HepG2 (cell line): Measurements from ENCODE around the gene PSMG1. TPM values are rescaled to one million over a fixed set of nuclear protein-coding genes. Genes with fewer than 3 reads are reported as not detected.

Experiments used
- ATAC-seq: fragments of 200-7000 bp; cut with Tn5 transposase; 3 replicates; pipeline ENCODE4 v1.9.1; 2020; ENCODE audit warnings: mild to moderate bottlenecking, moderate library complexity
- BruUV-seq: library from RNA; stranded (reverse); fragments of 400-500 nt; replicated peaks from 2 replicates; lab custom pipeline; 2021; lab: Mats Ljungman, UMichigan
- CTCF ChIA-PET: fragments of 300-600 bp; formaldehyde crosslinking; extraction: SDS; loops from one replicate; lab custom pipeline; 2021; ENCODE audit warnings: low total read pairs, inconsistent platforms, low intra/inter-chr PET ratio; lab: Yijun Ruan, JAX
- POLR2A ChIA-PET: fragments of 350-600 bp; sonication (Branson Sonifier 250); formaldehyde crosslinking; loops from one replicate; lab custom pipeline; 2020; ENCODE audit warnings: antibody characterized with exemption, inconsistent platforms; lab: Yijun Ruan, JAX
- DNase-seq: peaks from one replicate; pipeline ENCODE4 v3.0.0-alpha.2; 2015; ENCODE audit warnings: low spot score
- FAIRE-seq: peaks from 3 replicates; lab custom pipeline; 2011; peaks lifted over from hg19 to GRCh38; lab: Jason Lieb, UNC
- H2AFZ ChIP-seq: one replicate; pipeline ENCODE4 v1.6.1; 2011; ENCODE audit warnings: low read length, inconsistent platforms
- H3K27ac ChIP-seq: fragments of 300-600 bp; 3 replicates; pipeline ENCODE4 v1.8.0; 2011; ENCODE audit warnings: mixed run types, mild to moderate bottlenecking, mixed read lengths, low read length, inconsistent platforms; ENCODE audit not compliant: insufficient read depth; ENCODE audit errors: extremely low read length
- H3K27me3 ChIP-seq, 2 experiments: fragments of 200-600 bp in 1 of 2; 2 replicates in 1 of 2; 3 replicates in 1 of 2; pipeline versions ENCODE4 v1.6.0 to v1.8.0; 2011; ENCODE audit warnings: low read length in 2 of 2, mild to moderate bottlenecking in 2 of 2, moderate library complexity in 2 of 2, inconsistent platforms in 1 of 2; ENCODE audit not compliant: insufficient read depth in 2 of 2, control insufficient read depth in 1 of 2
- H3K36me3 ChIP-seq, 2 experiments: fragments of 200-600 bp in 1 of 2; replicated peaks in 1 of 2; 2 replicates in 1 of 2; 3 replicates in 1 of 2; pipeline versions ENCODE4 v1.5.1 to v1.8.0; 2011; ENCODE audit warnings: low read length in 2 of 2, inconsistent platforms in 1 of 2; ENCODE audit not compliant: insufficient read depth in 2 of 2, control insufficient read depth in 1 of 2
- H3K4me1 ChIP-seq: 2 replicates; pipeline ENCODE4 v1.5.1; 2012; ENCODE audit warnings: low read length, inconsistent platforms; ENCODE audit not compliant: insufficient read depth
- H3K4me2 ChIP-seq: 2 replicates; pipeline ENCODE4 v1.6.0; 2011; ENCODE audit warnings: low read depth, low read length, inconsistent platforms
- H3K4me3 ChIP-seq, 3 experiments: fragments of 200-600 bp in 1 of 3; sonication (generic), shearing (Covaris generic) in 1 of 3; replicated peaks in 1 of 3; 2 replicates each; pipeline ENCODE4 v1.5.1; 2011 to 2016; ENCODE audit warnings: low read length in 3 of 3, inconsistent platforms in 2 of 3, low read depth in 2 of 3, mild to moderate bottlenecking in 2 of 3, control low read depth in 1 of 3, mixed read lengths in 1 of 3; ENCODE audit not compliant: insufficient read depth in 1 of 3
- H3K79me2 ChIP-seq: one replicate; pipeline ENCODE4 v1.6.1; 2011; ENCODE audit warnings: low read length, inconsistent platforms; ENCODE audit not compliant: insufficient read depth
- H3K9ac ChIP-seq: 2 replicates; pipeline ENCODE4 v1.6.0; 2011; ENCODE audit warnings: mild to moderate bottlenecking, low read depth, low read length, inconsistent platforms; ENCODE audit not compliant: insufficient read depth
- H3K9me3 ChIP-seq: 2 replicates; pipeline ENCODE4 v1.5.1; 2012; ENCODE audit warnings: mild to moderate bottlenecking, low read length
- H4K20me1 ChIP-seq: 2 replicates; pipeline ENCODE4 v1.6.0; 2011; ENCODE audit warnings: inconsistent platforms, mild to moderate bottlenecking, low read length, moderate library complexity; ENCODE audit not compliant: insufficient read depth
- BRF2 ChIP-seq: sonication (generic); formaldehyde crosslinking; IDR thresholded peaks from 2 replicates; pipeline ENCODE4 v1.8.1; 2022; ENCODE audit warnings: mild to moderate bottlenecking, missing genetic modification reagents
- CEBPB ChIP-seq: IDR thresholded peaks from 2 replicates; pipeline ENCODE4 v1.6.1; 2011; ENCODE audit warnings: low read depth, low read length, improper control_type of control experiment, borderline replicate concordance
- KLF11 ChIP-seq: IDR thresholded peaks from 2 replicates; pipeline ENCODE4 v1.6.1; 2016; ENCODE audit warnings: missing compliant biosample characterization
- MEF2D ChIP-seq: sonication (generic); formaldehyde crosslinking; IDR thresholded peaks from 2 replicates; pipeline ENCODE4 v1.5.1; 2020; ENCODE audit warnings: mild to moderate bottlenecking, missing genetic modification reagents
- ZBTB26 ChIP-seq: IDR thresholded peaks from 2 replicates; pipeline ENCODE4 v1.6.1; 2016; ENCODE audit warnings: missing compliant biosample characterization, missing genetic modification reagents, borderline replicate concordance
- ZBTB44 ChIP-seq: sonication (generic); formaldehyde crosslinking; IDR thresholded peaks from 2 replicates; pipeline ENCODE4 v1.4.0; 2020; ENCODE audit warnings: missing genetic modification reagents
- ZFP36 ChIP-seq: fragments of 150-350 bp; IDR thresholded peaks from 2 replicates; pipeline ENCODE4 v1.6.1; 2018; ENCODE audit warnings: borderline replicate concordance, low read length, low read depth; ENCODE audit not compliant: partially characterized antibody
- ZMAT3 ChIP-seq: sonication (generic); formaldehyde crosslinking; conservative IDR thresholded peaks from 2 replicates; pipeline ENCODE4 v1.7.0; 2021; ENCODE audit warnings: missing genetic modification reagents
- ZNF317 ChIP-seq: sonication (generic); formaldehyde crosslinking; IDR thresholded peaks from 2 replicates; pipeline ENCODE4 v1.5.0; 2020; ENCODE audit warnings: mild to moderate bottlenecking, missing genetic modification reagents
- ZNF746 ChIP-seq: sonication (generic); formaldehyde crosslinking; IDR thresholded peaks from 2 replicates; pipeline ENCODE4 v1.8.0; 2022; ENCODE audit warnings: mild to moderate bottlenecking, missing genetic modification reagents
- ZNF83 ChIP-seq: sonication (generic); formaldehyde crosslinking; IDR thresholded peaks from 2 replicates; pipeline ENCODE4 v1.4.0; 2020; ENCODE audit warnings: missing genetic modification reagents, mild to moderate bottlenecking, borderline replicate concordance
- WGBS: methylation state at CpG from one replicate; pipeline ENCODE4 v1.1.6; 2017; ENCODE audit warnings: low lambda C conversion rate; 5-methylcytosine and 5-hydroxymethylcytosine counted together
- in situ Hi-C: cut with HindIII; loops from 2 replicates; pipeline ENCODE4 v1.10.0; 2017; ENCODE audit warnings: low pct_unique_long_range_greater_than_20kb; ENCODE audit not compliant: extremely low pct_ligation_motif_present
- intact Hi-C: fragments of 100-400 bp; cut with micrococcal nuclease; formaldehyde crosslinking; loops from one replicate; pipeline ENCODE4 v1.10.0; 2022; ENCODE audit not compliant: unreplicated experiment
- polyA plus RNA-seq, 8 experiments: library from polyadenylated mRNA; depleted of rRNA in 3 of 8; stranded (reverse) in 7 of 8; unstranded in 1 of 8; fragments of >200 nt; fragmentation: Illumina TruSeq in 4 of 8; extraction: Trizol in 4 of 8; gene quantifications; 2 replicates each; pipeline versions ENCODE4 v1.2.1 to v1.2.3, GENCODE V29; 2011 to 2016; ENCODE audit warnings: low read depth in 4 of 8, missing spikeins in 1 of 8, mixed read lengths in 1 of 8; ENCODE audit not compliant: insufficient read depth in 1 of 8
- total RNA-seq, 5 experiments: library from RNA; depleted of rRNA; stranded (reverse); fragments of >200 nt; fragmentation: Illumina TruSeq; extraction: Trizol; gene quantifications; 2 replicates each; pipeline ENCODE4 v1.2.3, GENCODE V29; 2016; ENCODE audit warnings: low read depth in 1 of 5
- TF ChIP-seq, protein P1 (sequence below): sonication (generic); formaldehyde crosslinking; IDR thresholded peaks from 2 replicates; pipeline ENCODE4 v1.8.0; 2022; ENCODE audit warnings: missing genetic modification reagents, mild to moderate bottlenecking, inconsistent platforms, borderline replicate concordance

The PSMG1 gene
- total and polyA plus RNA-seq, 2 of the 13 experiments (the other 11 are each of a cell fraction or from before 2014, with no cell fraction given), result 63.6 to 173 TPM

DNA sequence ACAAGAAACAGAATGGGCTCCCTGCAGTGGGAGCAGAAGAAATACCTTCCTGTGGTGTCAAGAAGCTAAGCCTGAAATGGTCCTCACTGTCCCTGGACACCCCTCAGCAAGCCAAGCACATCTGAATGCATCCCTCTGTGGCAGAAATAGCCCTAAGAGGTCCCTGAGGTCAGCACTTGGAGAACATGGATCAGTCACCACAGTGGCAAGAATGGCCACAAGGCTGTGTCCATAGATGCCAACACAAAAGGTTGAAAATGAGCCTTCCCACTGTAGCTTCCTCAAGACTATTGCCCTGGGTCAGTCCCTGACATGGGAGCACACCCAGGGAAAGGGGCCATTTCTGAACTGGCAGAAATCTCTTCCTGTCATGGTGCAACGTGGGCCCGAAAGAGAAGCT is 27.7 kb downstream of the PSMG1 start:
- ATAC-seq (no peak), FAIRE-seq (no peak), DNase-seq (no peak)
- Histone ChIP-seq H3K4me1 (peaks cover 12% of the 10 kb centered on the region), H3K79me2 (no peaks in the 10 kb centered on the region), H2AFZ (no peak overlapping the region), H3K36me3 (no peaks in the 10 kb centered on the region), H3K27ac (no peak overlapping the region), H3K27me3 (peaks cover 4 to 18% of the 10 kb centered on the region in 2 experiments; a peak in 2 of 5 replicates), H3K9ac (no peak overlapping the region), H3K4me3 (no peak overlapping the region), H3K9me3 (no peaks in the 10 kb centered on the region), H4K20me1 (no peaks in the 10 kb centered on the region), H3K4me2 (no peak overlapping the region)
- TF ChIP-seq, protein P1, sequence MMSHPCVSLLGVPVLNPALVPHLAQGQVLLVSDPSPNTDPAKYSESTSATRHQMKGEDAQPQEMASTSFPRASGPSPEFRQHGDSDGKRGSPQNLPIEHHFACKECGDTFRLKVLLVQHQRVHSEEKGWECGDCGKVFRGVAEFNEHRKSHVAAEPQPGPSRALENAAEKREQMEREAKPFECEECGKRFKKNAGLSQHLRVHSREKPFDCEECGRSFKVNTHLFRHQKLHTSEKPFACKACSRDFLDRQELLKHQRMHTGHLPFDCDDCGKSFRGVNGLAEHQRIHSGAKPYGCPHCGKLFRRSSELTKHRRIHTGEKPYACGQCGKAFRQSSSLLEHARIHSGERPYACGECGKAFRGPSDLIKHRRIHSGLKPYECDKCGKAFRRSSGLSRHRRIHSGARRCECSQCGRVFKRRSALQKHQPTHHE (CRISPR knock-in tag), result no peak
- no peak for TF ChIP-seq ZNF83
- no peak for TF ChIP-seq ZBTB44 (CRISPR knock-in tag)
- TF ChIP-seq CEBPB, result no peak
- 18% methylated on average over 2 of the region's 2 CpGs for WGBS
- ChIA-PET POLR2A (no interaction called here), CTCF (no interaction called here)
- intact Hi-C loops, result no loop called here
- in situ Hi-C loops, result no loop called here
- BruUV-seq, result no TSS peak

DNA sequence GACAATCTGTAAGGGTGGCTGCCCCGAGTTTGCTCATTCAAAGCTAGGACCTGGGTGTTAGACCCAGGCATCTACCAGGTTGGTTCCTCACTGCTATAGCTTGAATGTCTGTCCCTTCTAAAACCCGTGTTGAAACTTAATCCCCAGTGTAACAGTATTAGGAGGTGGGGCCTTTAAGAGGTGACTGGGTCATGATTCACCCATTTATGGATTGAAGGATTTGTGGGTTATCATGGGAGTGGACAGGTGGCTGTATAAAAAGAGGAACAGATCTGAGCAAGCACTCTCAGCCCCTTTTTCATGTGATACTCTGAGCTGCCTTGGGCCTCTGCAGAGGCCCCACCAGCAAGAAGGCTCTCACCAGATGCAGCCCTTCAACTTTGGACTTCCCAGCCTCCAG is 29.4 kb downstream of the PSMG1 start:
- Histone ChIP-seq H3K4me3 (no peak overlapping the region), H3K36me3 (no peaks in the 10 kb centered on the region), H4K20me1 (no peaks in the 10 kb centered on the region), H3K27ac (no peak overlapping the region), H3K4me1 (no peaks in the 10 kb centered on the region), H3K79me2 (no peaks in the 10 kb centered on the region), H3K9me3 (no peaks in the 10 kb centered on the region), H3K9ac (no peak overlapping the region), H2AFZ (no peak overlapping the region), H3K27me3 (peaks cover 4 to 22% of the 10 kb centered on the region in 2 experiments; a peak in 2 of 5 replicates), H3K4me2 (no peak overlapping the region)
- no peak for FAIRE-seq
- ATAC-seq, result no peak
- TF ChIP-seq ZNF317 (CRISPR knock-in tag), result no peak
- no peak for TF ChIP-seq MEF2D (CRISPR knock-in tag)
- TF ChIP-seq ZMAT3, result no peak
- TF ChIP-seq KLF11 (CRISPR knock-in tag), result no peak
- no peak for TF ChIP-seq ZFP36
- TF ChIP-seq BRF2 (CRISPR knock-in tag), result no peak
- TF ChIP-seq ZBTB26 (CRISPR knock-in tag), result no peak
- TF ChIP-seq ZNF746, result no peak
- WGBS, result 25% methylated on average over 2 of the region's 2 CpGs
- intact Hi-C loops, result no loop called here
- no TSS peak for BruUV-seq
- ChIA-PET CTCF (interaction anchor here (1.6 kb wide), 1 partner anchor 420 kb away, joined by 3 read pairs; no protein-coding TSS in a partner anchor), POLR2A (no interaction called here)
- DNase-seq, result no peak
- in situ Hi-C loops, result no loop called here
